ENCODE results near the gene TNK1.

DNA sequence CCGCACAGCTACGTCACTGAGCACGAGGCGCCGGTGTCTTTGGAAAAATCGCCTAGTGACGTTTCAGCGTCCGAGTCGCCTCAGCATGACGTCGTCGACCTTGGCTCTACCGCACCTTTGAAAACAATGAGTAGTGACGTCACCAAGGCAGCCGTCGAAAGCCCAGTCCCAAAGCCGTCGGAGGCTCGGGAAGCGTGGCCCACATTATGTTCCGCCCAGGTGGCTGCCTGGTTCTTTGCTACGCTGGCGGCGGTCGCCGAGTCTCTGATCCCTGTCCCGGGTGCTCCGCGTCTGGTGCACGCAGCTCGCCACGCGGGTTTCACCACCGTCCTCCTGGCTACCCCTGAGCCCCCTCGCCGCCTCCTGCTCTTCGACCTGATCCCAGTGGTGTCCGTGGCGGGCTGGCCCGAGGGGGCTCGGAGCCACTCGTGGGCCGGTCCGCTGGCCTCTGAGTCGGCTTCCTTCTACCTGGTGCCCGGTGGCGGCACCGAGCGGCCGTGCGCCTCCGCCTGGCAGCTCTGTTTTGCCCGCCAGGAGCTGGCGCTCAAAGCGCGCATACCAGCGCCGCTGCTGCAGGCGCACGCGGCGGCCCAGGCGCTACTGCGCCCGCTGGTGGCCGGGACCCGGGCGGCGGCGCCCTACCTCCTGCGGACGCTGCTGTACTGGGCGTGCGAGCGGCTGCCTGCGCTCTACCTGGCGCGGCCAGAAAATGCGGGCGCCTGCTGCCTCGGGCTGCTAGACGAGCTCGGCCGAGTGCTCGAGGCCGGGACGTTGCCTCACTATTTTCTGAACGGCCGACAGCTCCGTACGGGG, 55.9 kb downstream of the TNK1 start:
- TF ChIP-seq, protein P1, sequence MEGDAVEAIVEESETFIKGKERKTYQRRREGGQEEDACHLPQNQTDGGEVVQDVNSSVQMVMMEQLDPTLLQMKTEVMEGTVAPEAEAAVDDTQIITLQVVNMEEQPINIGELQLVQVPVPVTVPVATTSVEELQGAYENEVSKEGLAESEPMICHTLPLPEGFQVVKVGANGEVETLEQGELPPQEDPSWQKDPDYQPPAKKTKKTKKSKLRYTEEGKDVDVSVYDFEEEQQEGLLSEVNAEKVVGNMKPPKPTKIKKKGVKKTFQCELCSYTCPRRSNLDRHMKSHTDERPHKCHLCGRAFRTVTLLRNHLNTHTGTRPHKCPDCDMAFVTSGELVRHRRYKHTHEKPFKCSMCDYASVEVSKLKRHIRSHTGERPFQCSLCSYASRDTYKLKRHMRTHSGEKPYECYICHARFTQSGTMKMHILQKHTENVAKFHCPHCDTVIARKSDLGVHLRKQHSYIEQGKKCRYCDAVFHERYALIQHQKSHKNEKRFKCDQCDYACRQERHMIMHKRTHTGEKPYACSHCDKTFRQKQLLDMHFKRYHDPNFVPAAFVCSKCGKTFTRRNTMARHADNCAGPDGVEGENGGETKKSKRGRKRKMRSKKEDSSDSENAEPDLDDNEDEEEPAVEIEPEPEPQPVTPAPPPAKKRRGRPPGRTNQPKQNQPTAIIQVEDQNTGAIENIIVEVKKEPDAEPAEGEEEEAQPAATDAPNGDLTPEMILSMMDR (IDR thresholded peaks at IDR 0.05; ENCODE audit: insufficient read depth, low read length, poor library complexity, severe bottlenecking): peak; percentile 47
- no peak for TF ChIP-seq EZH2phosphoT487 (conservative IDR thresholded peaks at IDR 0.05; ENCODE audit: low read length)

Measured in SU-DHL-6 (cell line).